AG08396 (cell line): ENCODE results near the gene DPP4.
"Not testable (repeated sequence)": the region's sequence is repeated elsewhere in the genome, so short reads cannot be mapped to it uniquely, and the experiment has no call there.

Experiments
- DNase-seq: peaks from one replicate; pipeline ENCODE4 v3.0.0; 2012; ENCODE audit warnings: low spot score, mixed read lengths

The DPP4 gene

GRCh38 chr2:162058973-162059668 lies 14.9 kb downstream of the DPP4 start:
- no peak for DNase-seq

GRCh38 chr2:162057426-162057825 lies 16.6 kb downstream of the DPP4 start:
- no peak for DNase-seq

- DNase-seq, result no peak
These were observed 17.1 kb downstream of the DPP4 start for GRCh38 chr2:162056796-162057399.

- DNase-seq, result no peak
These were observed 20.2 kb downstream of the DPP4 start for GRCh38 chr2:162053808-162054155.

- no peak for DNase-seq
These were observed 20.8 kb downstream of the DPP4 start for GRCh38 chr2:162053066-162053807.

- DNase-seq, result no peak
These were observed 23.5 kb downstream of the DPP4 start for GRCh38 chr2:162050513-162050961.

- DNase-seq, result not testable (repeated sequence)
These were observed 24.9 kb downstream of the DPP4 start for GRCh38 chr2:162049089-162049488.

GRCh38 chr2:162044586-162044985 lies 29.4 kb downstream of the DPP4 start:
- no peak for DNase-seq

GRCh38 chr2:162043132-162043531 lies 30.9 kb downstream of the DPP4 start:
- DNase-seq, result no peak

GRCh38 chr2:162041485-162041884 lies 32.5 kb downstream of the DPP4 start:
- DNase-seq, result no peak

GRCh38 chr2:162038725-162039124 lies 35.3 kb downstream of the DPP4 start:
- DNase-seq, result no peak

GRCh38 chr2:162037886-162038285 lies 36.1 kb downstream of the DPP4 start:
- no peak for DNase-seq

GRCh38 chr2:162037028-162037795 lies 36.8 kb downstream of the DPP4 start:
- no peak for DNase-seq

- DNase-seq, result no peak
These were observed 38.0 kb downstream of the DPP4 start for GRCh38 chr2:162035981-162036380.

- DNase-seq, result no peak
These were observed 43.4 kb downstream of the DPP4 start for GRCh38 chr2:162030363-162031190.

- DNase-seq, result peak; percentile 39
These were observed 44.6 kb downstream of the DPP4 start for GRCh38 chr2:162029287-162029901.

- DNase-seq, result no peak
These were observed 45.5 kb downstream of the DPP4 start for GRCh38 chr2:162028511-162028910.

GRCh38 chr2:162025121-162025911 lies 48.7 kb downstream of the DPP4 start:
- DNase-seq, result peak; percentile 49

- DNase-seq, result peak; percentile 48
These were observed 51.6 kb downstream of the DPP4 start for GRCh38 chr2:162022290-162022945.
